HG03108 (cell line): ENCODE data around the gene ANKMY1.

Source experiments
- ATAC-seq: cut with Tn5 transposase; IDR thresholded peaks from one replicate; pipeline ENCODE4 v1.9.1; 2021; ENCODE audit warnings: moderate library complexity; ENCODE audit not compliant: unreplicated experiment

The ANKMY1 gene

DNA sequence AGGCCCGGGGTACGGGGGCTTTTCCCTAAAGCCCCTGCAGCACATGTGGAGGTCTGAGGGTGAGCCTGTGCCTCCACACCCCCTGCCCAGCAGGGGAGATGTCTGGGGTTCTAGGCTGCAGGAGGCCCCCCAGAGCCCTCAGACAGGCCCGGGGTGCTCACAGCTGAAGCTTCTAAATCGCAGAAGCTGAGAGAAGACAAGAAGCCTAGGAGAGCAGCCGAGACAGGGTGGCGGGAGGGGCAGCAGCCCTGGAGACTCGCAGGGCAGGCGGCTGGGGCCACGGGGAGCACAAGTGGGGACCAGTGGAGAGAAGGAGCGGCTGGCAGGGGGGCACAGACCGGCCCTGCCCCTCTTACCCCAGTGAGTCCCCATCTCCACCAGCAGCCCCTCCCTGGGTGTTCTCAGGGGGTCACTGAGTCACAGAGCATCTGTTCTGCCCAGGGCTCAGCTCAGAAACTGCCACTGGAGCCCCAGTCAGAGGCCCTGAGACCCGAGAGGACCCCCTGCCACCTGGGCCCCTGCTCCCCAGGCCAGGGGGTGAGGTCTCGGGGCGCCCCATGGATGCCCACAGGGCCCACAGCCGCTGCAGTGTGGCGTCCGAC is 96.2 kb downstream of the ANKMY1 start:
- ATAC-seq = no peak

DNA sequence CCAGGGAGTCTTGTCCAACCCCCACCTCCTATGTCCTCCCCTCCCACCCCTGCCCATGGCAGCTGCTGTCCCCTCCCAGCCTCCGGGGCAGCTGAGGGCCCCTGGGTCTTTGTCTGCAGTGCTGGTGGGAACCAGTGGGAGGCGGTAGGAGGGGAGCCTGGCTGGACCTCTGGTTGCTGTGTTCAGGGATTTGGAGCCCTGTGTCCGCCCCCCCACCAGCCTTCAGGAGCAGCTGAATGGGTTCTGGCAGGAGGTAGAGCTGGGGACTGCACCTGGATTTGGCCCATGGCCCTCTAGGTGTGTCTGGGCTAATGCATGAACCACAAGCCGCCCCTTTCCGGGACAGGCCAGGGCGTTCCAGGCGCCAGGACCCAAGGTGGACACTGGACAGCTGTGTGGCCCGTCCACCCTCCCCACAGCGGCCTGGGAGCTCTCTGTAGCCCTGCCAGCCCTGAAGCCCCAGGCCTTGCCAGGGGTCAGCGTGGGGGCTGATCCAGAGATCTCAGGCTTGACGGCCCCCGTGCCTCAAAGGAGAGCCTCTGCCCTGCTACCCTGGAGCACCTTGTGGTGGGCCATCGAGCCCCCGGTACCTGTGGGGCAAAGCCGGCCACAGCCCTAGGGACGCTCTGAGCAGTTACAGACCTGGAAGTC is 96.9 kb downstream of the ANKMY1 start:
- no peak for ATAC-seq

DNA sequence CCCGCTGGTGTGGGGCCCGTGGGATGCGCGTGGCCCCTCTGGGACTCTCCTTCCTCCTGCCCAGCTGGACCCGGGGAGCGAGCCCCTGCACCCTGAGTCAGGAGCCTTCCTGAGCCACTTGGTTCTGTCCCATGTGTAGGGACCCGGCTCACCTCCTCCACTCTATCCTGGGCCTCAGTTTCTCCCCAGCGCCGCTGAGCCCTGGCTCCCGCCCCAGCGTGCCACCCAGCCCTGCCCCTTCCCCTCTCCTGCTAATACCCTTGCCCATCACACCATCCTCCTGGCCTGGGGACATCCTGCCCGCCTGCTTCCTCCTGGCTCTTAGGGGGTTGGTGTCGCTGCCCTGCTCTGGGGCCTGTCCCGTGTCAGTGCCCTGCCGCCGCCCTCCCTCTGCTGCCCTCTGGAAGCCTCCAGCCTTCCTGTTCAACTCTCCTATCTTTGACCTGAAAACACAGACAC is 97.5 kb downstream of the ANKMY1 start:
- no peak for ATAC-seq

DNA sequence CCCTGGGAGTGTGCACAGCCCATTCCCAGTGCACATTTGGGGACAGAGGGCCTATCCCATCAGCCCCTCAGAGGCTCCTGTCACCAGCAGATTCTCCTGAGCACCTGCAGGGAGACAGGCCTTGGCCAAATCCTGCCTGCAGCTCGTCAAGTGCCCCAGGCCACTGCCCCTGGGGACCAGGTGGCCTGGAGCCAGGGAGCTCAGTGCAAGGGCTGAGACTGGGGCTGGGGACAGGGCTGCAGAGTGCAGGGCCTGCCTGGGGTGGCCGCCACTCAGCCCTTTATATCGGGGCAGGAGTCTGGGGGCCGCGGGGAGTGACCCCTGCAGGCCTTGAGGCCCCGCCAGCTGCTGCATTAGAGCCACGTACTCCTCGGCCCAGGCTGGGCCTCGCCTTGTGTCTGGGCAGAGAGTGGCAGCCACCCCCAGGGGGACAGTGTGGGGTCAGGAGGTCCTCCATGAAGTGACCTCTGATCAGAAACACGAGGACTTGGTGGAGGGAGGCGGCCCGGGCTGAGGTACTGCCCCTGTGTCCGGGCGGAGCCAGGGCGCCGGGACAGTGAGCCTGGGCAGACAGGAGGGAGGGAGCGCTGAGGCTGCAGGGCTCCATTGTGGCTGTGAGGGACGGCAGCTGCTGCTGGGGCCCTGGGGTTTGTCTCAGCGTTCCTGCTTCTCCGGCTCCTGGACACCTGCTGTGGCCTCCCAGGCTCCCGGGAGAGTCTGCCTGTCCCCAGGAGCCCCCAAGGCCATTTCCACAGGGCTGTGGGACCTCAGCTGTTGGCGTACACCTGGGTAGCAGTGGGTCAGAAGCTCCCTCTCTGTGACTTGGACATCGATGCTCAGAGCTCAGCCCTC is 98.2 kb downstream of the ANKMY1 start:
- ATAC-seq = no peak

DNA sequence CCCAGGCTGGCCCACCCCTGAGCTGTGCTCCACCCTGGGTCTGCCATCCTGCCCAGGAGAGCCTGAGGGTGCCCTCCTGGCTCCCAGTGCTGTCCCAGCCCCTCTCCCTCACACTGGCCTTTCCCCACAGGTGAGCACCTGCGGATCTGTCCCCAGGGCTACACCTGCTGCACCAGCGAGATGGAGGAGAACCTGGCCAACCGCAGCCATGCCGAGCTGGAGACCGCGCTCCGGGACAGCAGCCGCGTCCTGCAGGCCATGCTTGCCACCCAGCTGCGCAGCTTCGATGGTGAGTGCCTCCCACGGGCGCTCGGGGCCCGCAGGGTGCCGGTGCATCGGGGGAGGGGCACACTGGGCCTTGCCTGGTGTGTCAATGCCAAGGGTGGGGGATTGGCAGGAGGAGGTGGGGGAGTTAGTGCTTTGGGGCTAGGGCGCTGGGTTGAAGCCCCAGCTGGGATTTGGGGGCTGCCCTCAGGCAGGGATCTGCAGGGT is 98.8 kb downstream of the ANKMY1 start:
- ATAC-seq = no peak

DNA sequence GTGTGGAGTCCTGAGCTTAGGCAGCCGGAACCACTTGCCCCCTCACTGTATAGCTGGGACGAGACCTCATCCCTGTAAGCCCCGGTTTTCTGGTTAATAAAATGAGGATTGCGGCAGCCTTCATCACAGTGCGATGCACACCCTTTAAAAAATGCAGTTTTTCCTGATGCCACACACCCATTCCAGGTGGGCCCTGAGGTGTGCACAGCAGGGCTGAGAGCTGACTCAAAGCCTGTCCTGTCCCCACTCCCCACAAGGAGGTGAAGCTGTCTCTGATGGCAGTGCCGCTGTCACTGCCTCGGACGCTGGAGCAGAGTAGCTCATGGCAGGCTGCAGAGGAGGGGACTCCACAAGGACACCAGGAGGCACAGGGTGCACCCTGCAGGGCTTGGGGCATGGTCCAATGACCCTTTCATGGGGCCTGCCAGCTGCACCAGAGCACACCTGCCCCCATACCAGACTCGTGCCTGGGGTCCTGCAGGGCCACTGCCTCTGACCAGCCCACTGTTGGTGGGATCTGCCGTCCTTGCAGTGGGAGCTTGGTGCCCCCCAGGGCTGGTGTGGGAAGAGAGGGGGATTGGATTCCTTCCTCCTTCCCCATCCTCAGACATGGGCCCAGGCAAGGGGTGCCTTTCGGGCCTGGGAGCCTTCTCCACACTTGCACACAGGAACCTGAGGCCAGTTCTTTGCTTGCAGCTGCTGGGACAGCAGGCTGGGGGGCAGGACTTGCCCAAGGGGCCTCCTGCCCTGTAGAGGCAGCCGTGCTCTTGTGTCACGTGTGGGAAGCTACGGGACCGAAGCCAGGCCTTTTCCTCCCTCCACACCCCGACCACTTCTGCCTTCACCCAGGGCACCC is 99.5 kb downstream of the ANKMY1 start:
- no peak for ATAC-seq

DNA sequence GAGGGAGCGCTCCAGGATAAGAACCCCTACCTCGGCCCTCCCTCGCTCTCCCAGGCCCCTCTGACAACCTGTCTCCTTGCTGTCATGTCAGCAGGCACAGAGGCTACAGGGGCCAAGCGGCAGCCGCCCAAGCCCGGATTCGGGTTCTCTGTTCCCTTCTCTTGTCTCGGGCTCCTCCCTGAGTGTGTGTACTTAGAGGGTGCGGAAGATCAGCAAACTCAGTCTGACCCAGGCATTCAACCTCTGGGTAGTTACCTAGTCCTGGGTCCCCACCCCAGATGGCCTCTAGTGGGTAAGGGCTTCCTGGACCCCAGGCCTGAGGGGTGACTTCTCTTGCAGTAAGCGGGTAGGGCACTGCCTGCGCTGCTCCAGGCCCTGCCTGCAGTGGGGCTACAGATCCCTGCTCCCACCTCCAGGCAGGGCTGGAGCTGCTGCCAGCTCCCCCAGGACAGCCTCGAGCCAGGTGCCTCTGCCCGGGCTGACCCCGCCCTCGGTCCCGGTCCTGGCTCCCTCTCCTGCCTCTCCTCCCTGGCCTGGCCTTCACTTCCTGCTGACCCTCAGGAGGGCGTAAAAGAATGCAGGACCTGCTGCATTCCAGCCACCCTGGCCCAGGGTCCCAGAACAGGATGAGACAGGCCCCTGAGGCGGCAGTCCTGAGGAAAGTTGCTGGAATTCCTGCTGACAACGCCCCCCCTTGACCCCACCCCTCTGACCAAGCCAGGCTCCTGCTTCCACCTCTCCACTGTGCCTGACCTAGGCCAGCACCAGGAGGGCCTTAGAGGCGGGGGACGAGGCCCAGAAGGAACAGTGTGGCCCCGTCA is 100.4 kb downstream of the ANKMY1 start:
- ATAC-seq = no peak

DNA sequence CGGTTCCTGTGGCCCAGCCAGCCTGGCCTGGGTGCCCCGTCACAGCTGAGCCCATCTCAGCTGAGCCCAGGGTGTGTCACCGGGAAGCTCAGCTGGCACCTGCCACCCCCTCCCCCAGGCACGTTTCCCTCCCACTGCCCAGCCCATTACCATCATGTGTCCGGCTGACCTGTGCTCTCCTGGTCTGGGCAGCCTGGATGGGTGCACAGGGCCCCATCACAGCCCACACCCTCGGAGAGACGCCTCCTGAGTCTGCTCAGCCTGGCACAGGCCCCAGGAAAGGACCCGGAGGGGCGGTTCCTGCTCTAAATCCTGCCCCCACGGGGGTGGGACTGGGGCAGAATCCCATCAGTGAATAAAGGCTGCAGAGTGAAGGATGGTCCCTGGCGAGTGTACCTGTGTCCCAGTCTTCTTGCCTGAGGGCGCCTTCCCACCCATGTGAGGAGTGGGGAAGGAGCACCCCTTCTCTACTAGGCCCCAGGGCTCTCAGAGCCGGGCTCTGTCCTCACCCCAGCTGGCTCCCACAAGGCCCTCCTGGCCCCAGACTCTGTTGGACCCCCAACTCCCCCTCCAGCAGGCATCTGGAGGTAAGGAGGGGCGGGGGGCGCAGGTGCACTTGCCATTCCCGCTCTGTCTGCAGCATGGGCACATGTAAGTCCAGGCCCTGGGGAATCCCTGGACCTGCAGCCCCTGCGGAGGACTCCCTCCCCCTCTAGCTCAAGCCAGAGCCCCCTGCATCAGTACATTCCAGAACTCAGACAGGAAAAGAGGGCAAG is 101.2 kb downstream of the ANKMY1 start:
- ATAC-seq = no peak

DNA sequence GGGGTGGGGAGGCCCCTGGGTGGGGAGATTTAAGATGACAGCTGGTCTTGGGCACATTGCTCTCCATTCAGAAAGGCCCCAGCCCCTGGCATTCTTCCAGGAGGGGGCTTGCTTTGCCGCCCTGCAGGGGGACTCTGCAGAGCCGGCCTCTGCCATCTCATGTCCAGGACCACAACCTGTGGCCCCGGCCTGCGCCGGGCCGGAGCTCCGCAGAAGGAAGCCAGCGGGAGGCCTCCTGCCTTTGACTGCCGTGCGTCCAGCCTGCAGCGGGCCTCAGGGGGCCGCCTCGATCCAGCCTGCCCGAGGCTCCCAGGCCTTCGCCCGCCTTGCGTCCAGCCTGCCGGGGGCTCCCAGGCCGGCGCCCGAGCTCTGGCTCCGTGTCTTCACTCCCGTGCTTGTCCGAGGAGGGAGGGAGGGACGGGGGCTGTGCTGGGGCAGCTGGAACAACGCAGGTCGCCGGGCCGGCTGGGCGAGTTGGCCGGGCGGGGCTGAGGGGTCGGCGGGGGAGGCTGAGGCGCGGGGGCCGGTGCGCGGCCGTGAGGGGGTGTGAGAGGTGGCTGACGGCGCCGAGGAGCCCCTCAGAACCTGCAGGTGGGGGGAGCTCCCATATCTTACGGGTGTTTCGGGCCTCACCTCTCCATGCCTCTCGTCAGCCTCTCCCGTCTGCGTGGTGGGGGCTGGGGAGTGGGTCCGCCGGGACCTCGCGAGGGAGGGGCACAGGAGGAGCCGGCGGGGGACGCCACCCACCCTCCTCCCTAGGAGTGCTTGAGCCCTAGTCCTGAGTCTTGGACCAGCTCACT is 101.9 kb downstream of the ANKMY1 start:
- ATAC-seq = no peak

DNA sequence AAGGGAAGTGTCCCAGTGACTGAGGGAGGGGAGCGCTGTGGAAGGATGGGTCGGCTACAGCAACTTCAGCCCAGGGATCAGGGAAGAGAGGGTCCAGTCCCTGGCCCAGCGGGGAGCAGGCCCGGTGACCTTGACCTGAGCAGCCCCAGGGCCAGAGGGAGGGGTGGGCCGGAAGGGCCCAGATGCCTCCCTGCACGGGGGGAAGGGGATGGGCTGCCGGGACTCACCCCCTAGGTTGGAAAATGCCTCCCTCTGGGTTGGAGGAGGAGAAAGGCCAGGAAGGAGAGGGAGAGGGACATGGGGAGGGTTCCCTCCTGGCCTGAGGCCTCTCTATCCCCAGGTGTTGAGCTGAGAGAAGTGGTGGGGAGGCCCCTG is 102.5 kb downstream of the ANKMY1 start:
- ATAC-seq = no peak

DNA sequence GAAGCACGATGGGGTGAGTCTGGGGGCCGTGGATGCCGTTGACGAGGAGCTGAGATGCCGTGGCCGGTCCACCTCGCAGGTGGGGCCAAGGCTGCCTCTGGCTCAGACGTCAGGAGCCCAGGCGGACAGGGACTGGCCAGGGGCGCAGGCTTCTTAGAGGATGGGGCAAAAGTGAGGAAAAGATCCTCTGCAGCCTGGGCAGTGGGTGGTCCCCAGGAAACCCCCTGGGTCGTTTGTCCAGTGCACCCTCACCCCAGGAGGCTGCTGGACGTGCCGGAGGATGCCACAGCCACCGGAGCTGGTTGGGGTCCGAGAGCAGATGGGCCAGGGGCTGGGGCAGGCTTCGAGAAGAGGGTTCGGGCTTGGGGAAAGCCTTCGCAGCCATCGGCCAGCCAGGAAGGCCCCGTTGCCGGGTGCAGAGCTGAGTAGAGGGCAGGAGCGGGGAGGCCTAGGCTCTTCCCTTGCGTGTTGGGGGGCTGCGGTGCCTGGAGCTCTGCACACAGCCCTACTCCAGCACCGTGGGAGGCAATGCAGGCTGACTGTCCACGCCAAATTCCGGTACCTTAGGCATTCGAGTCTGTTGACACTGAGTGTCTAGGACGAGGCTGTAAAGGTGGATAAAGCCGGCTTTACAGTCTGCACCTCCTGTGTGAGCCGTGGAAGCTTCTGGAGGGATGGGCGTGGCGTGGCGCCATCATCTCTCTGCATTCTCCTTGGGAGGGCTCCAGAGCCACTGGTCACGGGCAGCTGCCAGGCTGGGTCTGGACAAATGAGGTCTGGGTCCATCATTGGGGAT is 103.5 kb downstream of the ANKMY1 start:
- no peak for ATAC-seq

DNA sequence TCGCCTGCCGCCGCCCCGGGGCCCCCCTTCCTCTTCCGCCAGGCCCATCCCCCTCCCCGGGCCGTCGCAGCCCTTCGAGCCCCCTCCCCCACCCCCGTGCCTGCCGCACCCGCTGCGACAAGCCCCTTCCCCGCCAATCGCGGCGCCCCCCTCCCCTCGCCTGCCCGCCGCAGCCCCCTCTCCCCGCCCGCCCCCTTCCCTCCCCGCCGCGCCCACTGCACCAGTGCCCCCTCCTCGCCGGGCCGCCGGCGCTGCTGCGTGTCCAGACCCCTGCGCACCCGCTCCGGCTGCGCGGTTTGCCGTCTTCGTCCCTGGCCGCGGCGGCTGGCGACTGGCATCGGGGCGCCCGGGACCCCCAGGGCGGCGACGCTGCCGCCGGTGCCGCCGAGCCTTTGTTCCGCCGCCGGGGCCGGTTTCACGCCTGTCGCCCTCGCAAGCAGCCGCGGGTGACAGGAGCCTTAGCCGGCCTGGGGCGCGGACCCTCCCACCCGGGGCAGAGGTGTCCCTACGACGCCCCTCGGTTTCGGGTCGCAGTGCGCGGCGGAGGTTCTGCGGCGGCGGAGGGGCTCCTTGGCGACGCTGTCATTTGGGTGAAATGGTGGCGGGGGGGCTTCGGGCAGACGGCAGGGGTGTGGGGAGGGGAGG is 104.2 kb downstream of the ANKMY1 start:
- no peak for ATAC-seq

DNA sequence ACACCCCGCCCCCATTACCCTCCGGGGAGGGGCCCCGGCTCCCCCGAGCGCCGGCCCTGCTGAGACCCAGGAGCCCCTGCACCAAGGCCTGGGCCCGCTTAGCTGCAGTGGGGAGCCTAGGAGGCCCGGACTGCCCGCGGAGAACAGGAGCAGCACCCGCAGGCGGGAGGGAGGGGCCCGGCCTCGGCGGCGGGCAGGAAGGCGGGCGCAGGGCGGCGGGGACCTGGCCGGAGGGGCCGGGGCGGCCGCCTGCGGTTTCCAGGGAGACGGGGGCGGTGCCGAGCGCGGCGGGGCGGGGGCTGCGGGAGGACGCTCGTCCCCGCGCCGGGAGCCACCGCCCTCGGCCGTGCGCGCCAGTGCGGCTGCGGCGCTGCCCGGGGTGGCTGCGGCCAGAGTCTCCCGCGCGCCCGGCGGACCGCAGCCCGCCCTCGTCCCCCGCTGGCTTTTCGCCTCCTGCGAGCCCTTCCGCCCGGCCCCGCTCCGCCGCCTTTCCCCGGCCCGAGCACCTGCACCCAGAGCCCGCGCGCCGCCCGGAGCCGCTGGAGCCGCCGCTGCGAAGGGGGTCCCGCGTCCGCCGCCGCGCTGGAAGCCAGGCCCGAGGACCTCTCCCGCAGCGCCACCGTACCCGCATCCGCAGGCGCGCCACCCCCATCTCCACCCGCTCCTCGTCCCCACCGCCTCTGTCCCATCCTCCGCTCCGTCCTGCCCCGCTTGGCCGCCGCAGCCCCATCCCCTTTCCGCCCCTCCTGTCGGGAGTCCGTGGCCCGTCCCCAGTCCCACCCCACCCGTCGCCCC is 105.1 kb downstream of the ANKMY1 start:
- ATAC-seq = no peak

DNA sequence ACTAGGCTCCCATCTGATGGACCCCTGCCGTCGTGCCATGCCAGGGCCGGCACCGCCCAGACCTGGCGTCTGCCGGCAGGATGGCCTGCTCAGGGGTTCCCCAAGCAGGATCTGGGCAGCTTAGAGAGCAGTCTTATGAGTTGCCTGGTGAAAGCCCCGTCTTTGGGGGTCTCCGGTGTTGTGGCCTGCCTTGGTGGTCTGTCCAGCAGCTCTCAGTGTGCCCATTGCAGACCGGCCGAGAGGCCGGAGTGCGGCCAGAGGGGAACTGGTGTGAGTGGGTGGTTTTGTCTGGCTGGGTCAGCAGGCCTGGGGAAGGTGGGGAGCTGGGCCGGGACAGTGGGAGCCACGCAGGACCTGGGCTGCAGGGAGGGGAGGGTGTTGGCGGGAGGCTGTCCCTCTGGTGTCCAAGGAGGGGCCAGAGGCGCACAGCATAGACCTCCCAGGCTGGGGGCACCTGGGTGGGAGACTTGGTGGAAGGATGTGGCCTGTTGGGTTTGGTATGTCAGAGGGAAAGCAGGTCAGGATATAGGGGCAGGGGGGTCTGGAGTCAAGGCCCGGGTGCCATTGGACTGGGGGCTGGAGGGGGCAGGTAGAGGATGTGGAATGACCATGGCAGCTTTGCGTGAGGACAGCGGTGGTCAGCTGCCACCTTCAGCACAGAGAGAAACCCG is 105.9 kb downstream of the ANKMY1 start:
- no peak for ATAC-seq

DNA sequence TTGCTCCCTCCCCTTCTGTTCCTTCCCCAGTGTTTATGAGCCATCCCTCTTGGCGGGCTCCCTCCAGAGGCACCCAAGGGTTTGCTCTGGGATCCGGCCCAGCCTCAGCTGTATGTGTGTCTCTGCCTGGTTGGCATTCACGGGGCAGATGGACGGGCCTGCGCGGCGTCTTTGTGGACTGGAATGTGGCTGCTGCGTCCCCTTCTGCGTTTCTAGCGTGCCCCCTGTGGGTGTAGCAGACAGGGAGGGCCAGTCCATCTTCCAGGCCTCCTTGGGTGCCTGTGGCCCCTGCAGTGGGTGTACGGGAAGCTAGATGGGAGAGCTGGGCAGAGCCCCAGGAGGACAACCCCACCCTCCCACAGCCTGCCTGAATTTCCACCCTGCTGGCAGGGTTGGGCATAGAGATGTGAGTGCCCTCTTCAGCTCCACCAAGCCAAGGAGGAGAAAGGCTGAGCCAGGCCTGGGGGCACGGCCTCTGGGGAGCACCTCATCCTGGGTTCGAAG is 106.6 kb downstream of the ANKMY1 start:
- ATAC-seq = no peak
